HG03095 (cell line): Measurements from ENCODE around the gene RAD51B.
"Not testable (repeated sequence)": the region's sequence is repeated elsewhere in the genome, so short reads cannot be mapped to it uniquely, and the experiment has no call there.

ENCODE experiments used
- ATAC-seq: cut with Tn5 transposase; IDR thresholded peaks from one replicate; pipeline ENCODE4 v1.9.1; 2021; ENCODE audit warnings: moderate library complexity; ENCODE audit not compliant: unreplicated experiment

The RAD51B gene

GRCh38 chr14:68018598-68018997 lies 199.0 kb downstream of the RAD51B start:
- no peak for ATAC-seq

GRCh38 chr14:68020493-68020892 lies 200.9 kb downstream of the RAD51B start:
- no peak for ATAC-seq

DNA sequence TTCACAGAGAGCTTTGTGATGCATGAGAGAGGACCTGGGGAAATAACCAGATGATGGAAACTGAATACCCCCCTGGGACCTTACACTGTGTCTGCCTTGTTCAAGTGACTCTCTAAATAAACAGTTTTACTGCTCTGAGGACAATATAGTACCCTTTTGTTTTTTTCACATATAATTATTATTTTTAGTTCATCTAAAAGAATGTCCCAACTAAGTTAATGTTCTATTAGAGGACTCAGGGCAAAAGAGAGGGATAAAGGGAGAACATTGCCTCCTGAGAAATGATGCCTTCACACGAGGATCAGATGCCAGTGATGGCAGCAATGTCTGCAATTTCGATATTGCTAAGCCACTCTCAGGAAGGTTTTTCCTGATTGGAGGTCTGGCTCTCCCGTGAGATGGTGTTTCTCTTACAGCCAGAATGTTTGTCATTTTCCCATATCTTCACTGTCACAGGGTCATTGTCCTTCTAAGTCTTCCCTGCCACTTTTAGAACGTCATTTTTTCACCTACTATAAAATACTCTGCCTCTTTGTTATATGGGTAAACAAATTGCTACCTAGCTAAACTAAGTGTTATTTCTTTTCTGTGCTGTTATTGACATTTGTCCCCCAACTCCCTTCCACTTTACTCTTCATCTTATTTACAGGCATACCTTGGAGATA lies 201.6 kb downstream of the RAD51B start:
- ATAC-seq = no peak

DNA sequence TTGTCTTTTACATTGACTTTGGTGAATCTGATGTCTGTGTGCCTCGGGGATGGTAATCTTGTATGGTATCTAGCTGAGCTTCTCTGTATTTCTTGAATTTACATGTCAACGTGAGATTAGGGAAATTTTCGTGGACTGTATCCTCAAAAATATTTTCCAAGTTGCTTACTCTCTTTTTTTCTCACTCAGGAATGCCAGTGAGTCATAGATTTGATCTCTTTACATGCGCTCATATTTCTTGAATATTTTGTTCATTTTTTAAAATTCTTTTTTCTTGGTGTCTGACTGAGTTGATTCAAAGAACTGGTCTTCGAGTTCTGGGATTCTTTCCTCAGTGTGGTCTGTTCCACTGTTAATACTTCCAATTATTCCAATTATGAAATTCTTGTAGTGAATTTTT lies 207.7 kb downstream of the RAD51B start:
- no peak for ATAC-seq

DNA sequence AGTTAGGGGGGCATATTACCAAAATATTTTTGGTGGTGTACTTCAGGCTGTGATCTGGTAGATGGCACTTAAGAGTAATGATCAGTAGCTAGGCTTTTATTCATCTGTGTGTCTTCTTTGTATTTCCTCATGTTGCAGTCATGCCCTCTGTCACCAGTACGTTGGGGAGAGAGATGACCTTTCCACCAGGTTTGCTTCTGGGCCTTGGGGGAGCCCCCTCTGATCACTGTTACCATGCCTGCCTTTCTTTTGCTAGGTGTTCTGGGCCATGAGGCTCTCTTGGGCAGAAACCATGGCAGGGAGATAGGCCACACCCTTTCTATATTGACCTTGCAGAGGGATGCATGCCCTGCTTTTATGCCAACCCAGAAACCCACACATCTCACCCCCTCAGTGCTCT lies 208.5 kb downstream of the RAD51B start:
- ATAC-seq = no peak

DNA sequence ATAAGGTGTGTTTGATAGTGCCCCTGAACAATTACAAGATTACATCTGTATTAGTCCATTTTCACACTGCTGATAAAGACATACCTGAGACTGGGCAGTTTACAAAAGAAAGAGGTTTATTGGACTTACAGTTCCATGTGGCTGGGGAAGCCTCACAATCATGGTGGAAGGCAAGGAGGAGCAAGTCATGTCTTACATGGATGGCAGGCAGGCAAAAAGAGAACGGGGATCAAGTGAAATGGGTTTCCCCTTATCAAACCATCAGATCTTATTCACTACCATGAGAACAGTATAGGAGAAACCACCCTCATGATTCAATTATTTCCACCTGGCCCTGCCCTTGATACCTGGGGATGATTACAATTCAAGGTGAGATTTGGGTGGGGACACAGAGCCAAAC lies 211.4 kb downstream of the RAD51B start:
- not testable (repeated sequence) for ATAC-seq

DNA sequence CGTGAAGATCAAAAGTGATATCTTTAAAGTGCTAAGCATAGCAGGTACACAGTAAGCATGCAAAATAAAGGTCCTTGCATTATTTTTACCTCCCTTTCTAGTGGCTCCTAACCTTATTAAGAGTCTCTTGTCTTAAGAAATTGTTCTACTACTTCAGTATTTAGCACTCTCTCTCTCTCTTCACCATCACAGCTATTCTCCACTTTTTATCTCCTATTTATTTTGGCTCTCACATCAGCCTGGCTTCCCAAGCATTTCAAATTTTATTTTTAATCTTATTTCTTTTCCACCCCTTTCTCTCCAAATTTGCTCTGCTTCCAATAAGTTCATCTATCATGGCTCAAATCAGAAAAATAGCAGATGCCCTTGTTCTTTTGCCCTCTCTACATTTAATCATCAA lies 212.6 kb downstream of the RAD51B start:
- ATAC-seq = no peak

DNA sequence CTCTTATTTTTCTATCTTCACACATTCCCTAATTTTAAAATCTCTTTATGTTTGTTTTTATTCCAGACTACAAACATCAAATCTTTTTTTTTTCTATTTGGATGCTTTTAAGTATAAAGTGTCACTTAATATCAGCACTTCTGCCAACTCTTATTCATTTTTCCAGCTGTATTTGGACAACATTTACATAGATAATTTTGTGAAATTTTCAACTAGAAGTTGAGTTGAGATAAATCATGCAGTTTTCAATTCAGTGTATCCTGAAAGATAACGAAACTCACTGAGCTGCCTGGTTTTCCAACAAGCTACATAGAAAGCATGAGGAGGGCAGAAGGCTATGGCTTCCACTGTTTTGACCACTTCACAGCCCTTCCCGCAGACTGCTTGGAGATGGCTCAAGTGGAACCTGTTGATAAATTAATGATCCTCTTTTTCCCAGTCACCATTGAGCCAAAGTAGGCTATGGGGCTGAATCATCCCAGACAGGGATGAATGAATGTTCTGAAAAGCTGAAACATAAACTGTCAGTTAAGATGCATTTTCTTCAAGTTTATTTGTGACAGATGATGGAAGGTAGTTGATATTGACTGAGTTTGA lies 213.9 kb downstream of the RAD51B start:
- no peak for ATAC-seq

GRCh38 chr14:68034896-68035295 lies 215.3 kb downstream of the RAD51B start:
- no peak for ATAC-seq

GRCh38 chr14:68036202-68036601 lies 216.6 kb downstream of the RAD51B start:
- ATAC-seq = no peak

DNA sequence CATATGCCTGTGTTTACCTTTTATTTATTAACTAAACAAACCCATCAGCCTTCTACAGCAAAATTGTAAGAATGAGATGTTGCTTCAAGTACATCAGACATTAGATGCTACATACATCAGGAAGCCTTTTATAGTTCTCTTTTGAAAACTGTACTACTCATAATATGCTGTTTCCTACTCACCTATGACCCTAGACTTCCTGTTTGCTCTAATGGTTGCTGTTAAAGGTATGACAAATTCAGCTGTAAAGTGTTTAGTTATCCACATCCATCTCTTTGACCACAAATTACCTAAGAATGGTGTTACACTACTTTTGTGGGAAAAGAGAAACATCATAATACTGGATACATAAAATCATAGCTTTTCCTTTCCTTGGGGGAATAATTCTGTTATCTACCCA lies 220.0 kb downstream of the RAD51B start:
- no peak for ATAC-seq

DNA sequence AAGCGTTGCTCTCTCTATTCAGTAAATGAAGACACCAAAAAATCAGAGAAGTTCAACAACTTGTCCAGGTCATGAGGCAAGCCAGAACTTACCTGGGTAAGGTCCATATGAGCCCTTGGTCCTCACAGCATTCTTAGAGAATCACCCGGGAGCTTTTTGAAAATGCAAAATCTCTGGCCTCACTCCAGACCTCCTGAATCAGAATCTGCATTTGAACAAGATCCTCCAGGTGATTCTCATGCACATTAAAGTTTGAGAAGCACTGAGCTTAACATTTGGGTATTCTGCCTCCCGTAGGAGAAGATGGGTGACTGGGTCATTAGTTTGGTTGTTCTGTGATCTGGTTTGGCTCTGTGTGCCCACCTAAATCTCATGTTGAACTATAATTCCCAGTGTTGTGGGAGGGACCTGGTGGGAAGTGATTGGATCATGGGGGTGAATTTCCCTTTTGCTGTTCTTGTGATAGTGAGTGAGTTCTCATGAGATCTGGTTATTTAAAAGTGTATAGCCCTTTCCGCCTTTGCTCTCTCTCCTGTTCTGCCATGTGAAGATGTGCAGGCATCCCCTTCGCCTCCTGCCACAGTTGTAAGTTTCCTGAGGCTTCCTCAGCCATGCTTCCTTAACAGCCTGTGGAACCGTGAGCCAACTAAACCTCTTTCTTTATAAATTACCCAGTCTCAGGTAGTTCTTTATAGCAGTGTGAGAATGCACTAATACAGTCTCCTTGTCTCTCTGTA lies 221.2 kb downstream of the RAD51B start:
- ATAC-seq = no peak

DNA sequence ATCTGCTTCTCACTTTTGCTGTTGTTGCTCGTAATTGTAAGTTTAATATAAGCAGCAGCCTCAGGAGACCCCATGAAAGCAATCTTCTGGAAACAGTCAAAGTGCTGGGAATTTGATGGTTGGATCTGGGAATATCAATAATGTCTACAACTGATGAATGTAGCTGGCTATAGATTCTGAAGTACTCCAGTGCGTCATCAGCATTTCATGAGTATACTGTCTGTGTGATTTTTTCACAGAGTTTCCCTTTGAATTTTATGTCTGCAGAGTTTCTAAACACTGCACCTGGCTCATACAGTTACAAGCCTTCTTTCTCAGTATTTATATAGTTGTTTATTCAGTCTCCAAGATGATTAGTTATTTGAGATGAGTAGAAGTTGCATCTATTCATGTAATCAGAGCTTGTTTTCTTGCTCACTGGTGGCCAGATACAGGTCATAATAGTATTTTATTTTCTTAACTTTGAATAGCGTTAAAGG lies 222.3 kb downstream of the RAD51B start:
- ATAC-seq = no peak

DNA sequence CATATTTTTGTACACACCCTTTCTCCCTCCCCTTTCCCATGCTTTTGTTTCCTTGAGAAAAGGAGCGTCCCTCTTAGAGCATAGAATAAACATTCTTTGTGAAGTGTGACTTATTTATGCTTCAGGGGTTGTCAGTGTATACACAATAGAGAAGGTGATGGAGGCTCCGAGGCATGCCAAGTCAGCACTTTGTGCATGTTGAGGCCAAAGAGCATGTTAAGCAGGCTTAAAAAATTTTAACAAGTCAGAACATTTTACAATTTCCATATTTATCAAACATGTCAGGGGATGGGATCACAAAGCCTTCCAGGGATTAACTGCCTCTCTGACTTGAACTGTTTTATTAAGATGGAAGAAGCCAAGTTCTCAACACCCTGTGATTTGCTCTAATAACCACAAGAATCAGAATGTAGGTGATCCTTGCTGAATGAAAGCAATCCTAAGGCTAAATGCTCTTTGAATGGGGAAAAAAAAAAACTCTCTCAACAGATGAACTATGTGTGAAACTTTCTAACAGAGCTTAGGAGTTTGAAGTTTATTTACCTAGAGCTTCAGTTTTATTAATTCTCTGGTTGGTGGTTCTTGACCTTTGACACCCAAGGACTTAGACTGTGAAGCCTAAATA lies 223.1 kb downstream of the RAD51B start:
- ATAC-seq = no peak

- no peak for ATAC-seq
Measured at GRCh38 chr14:68043752-68044151, 224.2 kb downstream of the RAD51B start.

- ATAC-seq = no peak
Measured at GRCh38 chr14:68047906-68048305, 228.3 kb downstream of the RAD51B start.

GRCh38 chr14:68048815-68049214 lies 229.2 kb downstream of the RAD51B start:
- ATAC-seq = not testable (repeated sequence)

DNA sequence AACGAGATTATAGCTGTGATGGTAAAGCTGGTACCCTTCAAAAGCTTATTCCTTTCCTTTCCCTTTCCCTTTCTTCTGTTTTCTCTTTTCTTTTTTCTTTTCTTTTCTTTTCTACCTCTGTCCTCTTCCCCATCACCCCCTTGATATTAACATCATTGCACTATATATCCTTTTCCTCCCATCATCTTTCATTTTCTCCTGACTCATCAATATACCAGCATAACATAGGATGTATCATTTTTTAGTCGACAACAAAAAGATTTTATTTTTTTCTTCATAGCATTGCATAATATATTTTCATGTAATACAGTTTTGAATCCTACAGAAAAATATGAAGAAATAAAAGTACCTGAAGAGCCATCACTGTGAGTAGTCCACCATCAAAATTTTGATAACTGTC lies 230.6 kb downstream of the RAD51B start:
- no peak for ATAC-seq

- no peak for ATAC-seq
Measured at GRCh38 chr14:68051146-68051545, 231.6 kb downstream of the RAD51B start.

DNA sequence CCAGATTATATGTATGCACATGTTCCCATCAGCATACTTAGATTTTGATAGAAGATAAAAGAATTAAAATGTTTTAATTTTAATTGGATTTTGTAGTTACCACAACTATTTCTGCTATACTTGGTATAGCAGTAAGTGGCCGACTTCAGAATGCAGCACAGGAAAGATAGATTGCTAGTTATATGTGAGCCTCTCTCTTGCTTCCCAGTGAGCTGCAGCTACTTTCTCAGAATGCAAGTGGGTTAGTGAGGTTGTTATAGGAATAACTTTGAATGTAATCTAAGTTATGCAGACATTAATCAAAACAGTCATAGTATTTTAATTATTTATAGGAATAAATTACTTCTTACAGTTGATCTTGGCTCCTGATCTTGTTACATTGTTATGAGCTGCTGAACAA lies 240.6 kb downstream of the RAD51B start:
- no peak for ATAC-seq

DNA sequence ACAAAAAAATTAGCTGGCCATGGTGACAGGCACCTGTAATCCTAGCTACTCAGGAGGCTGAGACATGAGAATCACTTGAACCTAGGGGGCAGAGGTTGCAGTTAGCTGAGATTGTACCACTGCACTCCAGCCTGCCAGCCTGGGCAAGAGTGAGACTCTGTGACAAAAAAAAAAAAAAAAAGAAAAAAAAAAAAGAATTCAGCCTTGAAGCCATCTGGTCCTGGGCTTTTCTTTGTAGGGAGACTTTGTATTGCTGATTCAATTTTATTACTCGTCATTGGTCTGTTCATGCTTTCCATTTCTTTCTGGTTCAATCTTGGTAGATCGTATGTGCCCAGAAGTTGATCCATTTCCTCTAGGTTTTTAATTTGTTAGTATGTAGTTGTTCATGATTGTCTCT lies 243.1 kb downstream of the RAD51B start:
- no peak for ATAC-seq

DNA sequence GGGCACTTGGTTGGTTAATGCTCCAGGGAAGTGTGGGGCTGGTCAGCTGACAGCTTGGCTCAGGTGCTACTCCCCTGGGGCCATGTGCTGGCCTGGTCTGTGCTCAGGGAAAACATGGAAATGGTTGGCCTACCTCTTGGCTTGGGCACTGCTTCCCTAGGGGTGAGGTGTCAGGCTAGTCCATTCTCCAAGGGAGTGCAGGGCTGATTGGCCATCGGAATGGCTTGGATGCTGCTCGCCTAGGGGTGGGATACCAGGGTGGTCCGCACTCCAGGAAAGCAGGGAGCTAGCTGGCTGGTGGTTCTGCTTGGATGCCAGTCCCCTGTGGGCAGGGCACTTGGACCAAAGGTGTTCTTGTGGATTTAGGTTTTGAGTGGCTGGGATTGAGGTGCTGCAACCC lies 245.7 kb downstream of the RAD51B start:
- ATAC-seq = no peak
